Measurements from ENCODE around the gene HLA-G.

DNA sequence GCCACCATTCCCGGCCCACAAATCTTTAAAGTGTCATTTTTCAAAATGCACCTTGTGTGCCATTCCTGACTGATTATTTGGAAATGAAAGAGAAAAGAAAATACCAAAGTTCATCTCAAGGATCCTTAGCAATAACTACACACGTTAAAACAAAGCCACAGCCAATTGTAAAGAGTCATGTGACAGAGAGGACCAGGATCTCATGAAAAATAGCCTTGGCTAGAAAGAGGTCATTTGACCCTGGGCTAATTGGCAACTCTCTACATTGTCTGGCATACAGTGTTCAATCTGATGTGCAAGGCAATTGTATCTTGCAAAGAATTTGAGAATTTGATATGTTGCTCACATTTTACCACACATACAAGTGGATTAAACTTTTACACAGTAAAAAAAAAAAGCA, 31.6 kb upstream of the HLA-G start:
- TF ChIP-seq POLR2A (IDR thresholded peaks at IDR 0.05; ENCODE audit: borderline replicate concordance, extremely low read depth, insufficient read depth, insufficient read length) (no peak), SRF (IDR thresholded peaks at IDR 0.05; ENCODE audit: low read depth) (no peak), FOSL1 (IDR thresholded peaks at IDR 0.05; ENCODE audit: low read depth) (no peak), EZH2 (IDR thresholded peaks at IDR 0.05) (no peak)
- TF ChIP-seq, protein P1, sequence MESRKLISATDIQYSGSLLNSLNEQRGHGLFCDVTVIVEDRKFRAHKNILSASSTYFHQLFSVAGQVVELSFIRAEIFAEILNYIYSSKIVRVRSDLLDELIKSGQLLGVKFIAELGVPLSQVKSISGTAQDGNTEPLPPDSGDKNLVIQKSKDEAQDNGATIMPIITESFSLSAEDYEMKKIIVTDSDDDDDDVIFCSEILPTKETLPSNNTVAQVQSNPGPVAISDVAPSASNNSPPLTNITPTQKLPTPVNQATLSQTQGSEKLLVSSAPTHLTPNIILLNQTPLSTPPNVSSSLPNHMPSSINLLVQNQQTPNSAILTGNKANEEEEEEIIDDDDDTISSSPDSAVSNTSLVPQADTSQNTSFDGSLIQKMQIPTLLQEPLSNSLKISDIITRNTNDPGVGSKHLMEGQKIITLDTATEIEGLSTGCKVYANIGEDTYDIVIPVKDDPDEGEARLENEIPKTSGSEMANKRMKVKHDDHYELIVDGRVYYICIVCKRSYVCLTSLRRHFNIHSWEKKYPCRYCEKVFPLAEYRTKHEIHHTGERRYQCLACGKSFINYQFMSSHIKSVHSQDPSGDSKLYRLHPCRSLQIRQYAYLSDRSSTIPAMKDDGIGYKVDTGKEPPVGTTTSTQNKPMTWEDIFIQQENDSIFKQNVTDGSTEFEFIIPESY (IDR thresholded peaks at IDR 0.05; ENCODE audit: extremely low read depth, insufficient replicate concordance, low read length) = no peak
- TF ChIP-seq, protein P2, sequence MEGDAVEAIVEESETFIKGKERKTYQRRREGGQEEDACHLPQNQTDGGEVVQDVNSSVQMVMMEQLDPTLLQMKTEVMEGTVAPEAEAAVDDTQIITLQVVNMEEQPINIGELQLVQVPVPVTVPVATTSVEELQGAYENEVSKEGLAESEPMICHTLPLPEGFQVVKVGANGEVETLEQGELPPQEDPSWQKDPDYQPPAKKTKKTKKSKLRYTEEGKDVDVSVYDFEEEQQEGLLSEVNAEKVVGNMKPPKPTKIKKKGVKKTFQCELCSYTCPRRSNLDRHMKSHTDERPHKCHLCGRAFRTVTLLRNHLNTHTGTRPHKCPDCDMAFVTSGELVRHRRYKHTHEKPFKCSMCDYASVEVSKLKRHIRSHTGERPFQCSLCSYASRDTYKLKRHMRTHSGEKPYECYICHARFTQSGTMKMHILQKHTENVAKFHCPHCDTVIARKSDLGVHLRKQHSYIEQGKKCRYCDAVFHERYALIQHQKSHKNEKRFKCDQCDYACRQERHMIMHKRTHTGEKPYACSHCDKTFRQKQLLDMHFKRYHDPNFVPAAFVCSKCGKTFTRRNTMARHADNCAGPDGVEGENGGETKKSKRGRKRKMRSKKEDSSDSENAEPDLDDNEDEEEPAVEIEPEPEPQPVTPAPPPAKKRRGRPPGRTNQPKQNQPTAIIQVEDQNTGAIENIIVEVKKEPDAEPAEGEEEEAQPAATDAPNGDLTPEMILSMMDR (IDR thresholded peaks at IDR 0.05 in 2 of 3, conservative IDR thresholded peaks at IDR 0.05 in 1 of 3; ENCODE audit: borderline replicate concordance in 1 of 3, insufficient read depth in 1 of 3, low read depth in 2 of 3, low read length in 2 of 3) = no peak

All from HCT116 (cell line).